DND-41 (cell line): ENCODE results near the gene ARAP1.

Experiments
- ATAC-seq: fragments of 200-7000 bp; cut with Tn5 transposase; 3 replicates; pipeline ENCODE4 v1.9.1; 2021; ENCODE audit warnings: low read depth; ENCODE audit not compliant: insufficient read depth
- DNase-seq: peaks from one replicate; pipeline ENCODE4 v3.0.0-alpha.2; 2020
- H2AFZ ChIP-seq: 2 replicates; pipeline ENCODE4 v1.6.0; 2012; ENCODE audit warnings: low read depth, low read length
- H3K27ac ChIP-seq: 2 replicates; pipeline ENCODE4 v1.5.1; 2012; ENCODE audit warnings: low read length, inconsistent platforms
- H3K27me3 ChIP-seq: fragments of 200-600 bp; sonication (generic); 2 replicates; pipeline ENCODE4 v1.6.0; 2012; ENCODE audit warnings: low read length, mild to moderate bottlenecking, inconsistent platforms; ENCODE audit not compliant: insufficient read depth, poor library complexity
- H3K36me3 ChIP-seq: 2 replicates; pipeline ENCODE4 v1.5.1; 2012; ENCODE audit warnings: low read length, inconsistent platforms; ENCODE audit not compliant: insufficient read depth
- H3K4me1 ChIP-seq: 2 replicates; pipeline ENCODE4 v1.5.1; 2012; ENCODE audit warnings: mild to moderate bottlenecking, low read length; ENCODE audit not compliant: insufficient read depth
- H3K4me2 ChIP-seq: 2 replicates; pipeline ENCODE4 v1.6.0; 2012; ENCODE audit warnings: mild to moderate bottlenecking, moderate library complexity, low read length, inconsistent platforms; ENCODE audit not compliant: insufficient read depth
- H3K4me3 ChIP-seq, 2 experiments: fragments of 200-600 bp in 1 of 2; shearing (Covaris generic) in 1 of 2; 2 replicates each; pipeline ENCODE4 v1.5.1; 2012 to 2016; ENCODE audit warnings: inconsistent platforms in 2 of 2, low read length in 2 of 2, mild to moderate bottlenecking in 2 of 2, low read depth in 1 of 2, moderate library complexity in 1 of 2
- H3K79me2 ChIP-seq: 2 replicates; pipeline ENCODE4 v1.6.0; 2012; ENCODE audit warnings: low read length, inconsistent platforms; ENCODE audit not compliant: insufficient read depth
- H3K9ac ChIP-seq: 2 replicates; pipeline ENCODE4 v1.6.0; 2012; ENCODE audit warnings: low read depth, mild to moderate bottlenecking, inconsistent platforms, low read length, moderate library complexity
- H3K9me3 ChIP-seq: 2 replicates; pipeline ENCODE4 v1.5.1; 2012; ENCODE audit warnings: low read length, moderate library complexity, mild to moderate bottlenecking, inconsistent platforms; ENCODE audit not compliant: insufficient read depth, severe bottlenecking
- H4K20me1 ChIP-seq: 2 replicates; pipeline ENCODE4 v1.6.0; 2012; ENCODE audit warnings: low read length; ENCODE audit not compliant: insufficient read depth
- EZH2 ChIP-seq: IDR thresholded peaks from 3 replicates; pipeline ENCODE4 v1.6.1; 2012; ENCODE audit warnings: borderline replicate concordance, low read depth, mild to moderate bottlenecking, moderate library complexity, low read length, inconsistent platforms; ENCODE audit not compliant: severe bottlenecking
- TF ChIP-seq, protein P1 (sequence below): IDR thresholded peaks from 2 replicates; pipeline ENCODE4 v1.5.1; 2012; ENCODE audit warnings: borderline replicate concordance, low read length, moderate library complexity, mild to moderate bottlenecking; ENCODE audit not compliant: poor library complexity, severe bottlenecking; ENCODE audit errors: extremely low read depth

The ARAP1 gene

DNA sequence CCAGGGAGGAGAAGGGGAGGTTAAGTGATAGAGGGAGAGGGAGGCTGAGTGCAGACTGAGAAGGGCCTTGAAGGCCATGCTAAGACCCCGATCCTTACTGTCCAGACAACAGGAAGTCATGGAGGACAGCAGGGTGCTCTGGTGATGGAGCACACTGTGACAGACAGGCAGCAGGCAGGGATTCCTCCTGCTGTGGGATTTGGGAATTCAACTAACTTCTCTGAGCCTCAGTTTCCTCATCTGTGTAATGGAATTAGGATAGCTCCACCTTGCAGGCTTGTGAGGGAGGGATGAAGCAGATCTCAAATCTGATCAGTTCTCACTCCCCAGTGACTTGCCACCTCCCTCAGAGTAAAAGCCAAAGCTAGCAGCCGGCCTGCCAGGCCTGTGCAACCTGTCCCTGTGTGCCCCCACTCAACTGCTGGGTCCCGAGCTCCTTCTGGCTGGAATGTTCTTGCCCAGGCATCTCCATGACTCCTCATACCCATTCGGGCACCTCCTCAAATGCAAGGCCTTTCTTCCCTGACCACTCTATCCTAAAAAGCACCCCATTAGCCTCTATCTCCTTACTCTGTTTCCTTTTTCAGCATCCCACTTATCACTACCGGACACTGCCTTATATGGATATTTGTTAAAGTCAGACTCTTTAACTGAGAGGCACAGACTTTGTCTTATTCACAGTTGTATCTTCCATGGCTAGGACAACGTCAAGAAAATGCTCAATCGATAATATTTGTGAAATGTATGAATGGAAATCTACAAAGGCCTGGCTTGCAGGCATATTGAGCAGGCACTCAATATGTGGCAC lies 9.5 kb downstream of the ARAP1 start:
- ATAC-seq = no peak
- Histone ChIP-seq H3K4me2 (no peak overlapping the region), H2AFZ (no peak overlapping the region), H4K20me1 (peaks cover 81% of the 10 kb centered on the region), H3K4me3 (no peak overlapping the region), H3K27ac (no peak overlapping the region), H3K9me3 (no peaks in the 10 kb centered on the region), H3K4me1 (0 out of 2 replicates have a peak, but pooled peaks cover 5% of the 10 kb centered on the region), H3K79me2 (peaks cover 93% of the 10 kb centered on the region), H3K36me3 (no peaks in the 10 kb centered on the region), H3K27me3 (no peaks in the 10 kb centered on the region), H3K9ac (no peak overlapping the region)
- DNase-seq = no peak
- no peak for TF ChIP-seq EZH2
- TF ChIP-seq, protein P1, sequence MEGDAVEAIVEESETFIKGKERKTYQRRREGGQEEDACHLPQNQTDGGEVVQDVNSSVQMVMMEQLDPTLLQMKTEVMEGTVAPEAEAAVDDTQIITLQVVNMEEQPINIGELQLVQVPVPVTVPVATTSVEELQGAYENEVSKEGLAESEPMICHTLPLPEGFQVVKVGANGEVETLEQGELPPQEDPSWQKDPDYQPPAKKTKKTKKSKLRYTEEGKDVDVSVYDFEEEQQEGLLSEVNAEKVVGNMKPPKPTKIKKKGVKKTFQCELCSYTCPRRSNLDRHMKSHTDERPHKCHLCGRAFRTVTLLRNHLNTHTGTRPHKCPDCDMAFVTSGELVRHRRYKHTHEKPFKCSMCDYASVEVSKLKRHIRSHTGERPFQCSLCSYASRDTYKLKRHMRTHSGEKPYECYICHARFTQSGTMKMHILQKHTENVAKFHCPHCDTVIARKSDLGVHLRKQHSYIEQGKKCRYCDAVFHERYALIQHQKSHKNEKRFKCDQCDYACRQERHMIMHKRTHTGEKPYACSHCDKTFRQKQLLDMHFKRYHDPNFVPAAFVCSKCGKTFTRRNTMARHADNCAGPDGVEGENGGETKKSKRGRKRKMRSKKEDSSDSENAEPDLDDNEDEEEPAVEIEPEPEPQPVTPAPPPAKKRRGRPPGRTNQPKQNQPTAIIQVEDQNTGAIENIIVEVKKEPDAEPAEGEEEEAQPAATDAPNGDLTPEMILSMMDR = no peak

DNA sequence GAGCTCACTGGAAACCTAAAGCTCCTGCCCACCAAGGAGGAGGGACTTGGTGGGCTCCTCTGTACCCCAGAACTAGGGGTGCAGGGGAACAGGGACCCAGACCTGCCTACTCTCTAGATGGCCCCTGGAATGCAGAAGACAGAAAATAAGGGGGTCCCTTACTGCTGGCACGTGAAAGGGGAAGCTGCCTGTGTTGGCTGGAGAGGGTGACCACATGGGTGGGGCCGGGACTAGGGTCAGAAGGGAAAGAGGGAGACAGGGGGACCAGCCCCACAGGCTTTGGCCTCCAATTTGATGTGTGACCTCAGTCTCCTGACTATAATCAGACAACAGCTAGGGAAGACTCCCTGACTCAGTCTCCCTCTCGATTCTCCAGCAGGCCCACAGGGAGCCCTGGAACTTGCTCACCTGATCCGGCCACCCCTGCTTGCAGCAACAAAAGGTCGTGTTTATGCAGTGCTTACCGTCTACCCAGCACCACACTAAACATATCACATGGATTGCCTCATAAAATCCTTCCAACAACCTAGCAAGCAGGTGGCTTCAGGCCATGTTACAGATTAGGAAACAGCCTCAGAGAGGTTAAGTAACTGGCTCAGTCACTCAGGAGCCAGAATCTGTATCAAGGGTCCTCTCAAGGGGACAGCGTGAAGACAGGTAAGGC lies 10.2 kb downstream of the ARAP1 start:
- Histone ChIP-seq H3K4me2 (no peak overlapping the region), H3K9ac (no peak overlapping the region), H2AFZ (no peak overlapping the region), H3K9me3 (no peaks in the 10 kb centered on the region), H3K27me3 (no peaks in the 10 kb centered on the region), H3K79me2 (peaks cover 91% of the 10 kb centered on the region), H3K27ac (no peak overlapping the region), H3K4me3 (no peak overlapping the region), H3K36me3 (no peaks in the 10 kb centered on the region), H4K20me1 (peaks cover 81% of the 10 kb centered on the region), H3K4me1 (peaks cover 8% of the 10 kb centered on the region)
- no peak for DNase-seq
- no peak for TF ChIP-seq EZH2
- TF ChIP-seq, protein P1 = no peak
- no peak for ATAC-seq

DNA sequence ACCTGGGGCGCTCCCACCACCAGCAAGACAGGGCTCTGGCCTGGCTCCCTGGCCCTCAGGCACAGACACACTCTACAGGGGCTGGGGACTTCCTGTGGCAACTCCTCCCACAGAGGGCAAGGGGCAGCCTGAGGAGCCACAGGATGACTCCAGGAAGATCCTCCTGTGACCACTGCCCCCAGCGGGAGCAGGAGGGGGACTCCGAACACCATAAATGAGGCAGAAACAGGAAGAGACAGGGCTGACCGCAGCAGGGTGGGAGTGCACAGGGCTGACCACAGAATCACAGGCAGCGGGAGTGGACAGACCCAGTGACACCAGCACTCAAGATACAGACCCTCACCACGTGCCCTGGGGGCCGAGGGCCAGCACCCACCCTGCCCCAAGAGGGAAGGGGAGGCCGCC lies 10.8 kb downstream of the ARAP1 start:
- H4K20me1 ChIP-seq = peaks cover 83% of the 10 kb centered on the region
- no peaks in the 10 kb centered on the region for H3K27me3 ChIP-seq
- no peak overlapping the region for H3K4me2 ChIP-seq
- H2AFZ ChIP-seq = no peak overlapping the region
- peaks cover 91% of the 10 kb centered on the region for H3K79me2 ChIP-seq
- H3K9me3 ChIP-seq = no peaks in the 10 kb centered on the region
- no peak for ATAC-seq
- no peaks in the 10 kb centered on the region for H3K36me3 ChIP-seq
- H3K4me1 ChIP-seq = peaks cover 10% of the 10 kb centered on the region
- H3K9ac ChIP-seq = no peak overlapping the region
- no peak overlapping the region for H3K4me3 ChIP-seq
- no peak overlapping the region for H3K27ac ChIP-seq
- TF ChIP-seq, protein P1 = no peak
- TF ChIP-seq EZH2 = no peak
- no peak for DNase-seq
